ENCODE results near the gene GSE1.

The GSE1 gene

GRCh38 chr16:85608515-85608885 lies 4.6 kb upstream of the GSE1 start:
- no peak for DNase-seq (ENCODE audit: low read depth in 1 of 2, low spot score in 1 of 2)
- no peak overlapping the region for H3K4me3 ChIP-seq (replicated peaks; ENCODE audit: insufficient read depth, low read length)
- TF ChIP-seq CTCF (IDR thresholded peaks at IDR 0.05; ENCODE audit: insufficient read depth, low read length) (no peak), GABPA (IDR thresholded peaks at IDR 0.05; ENCODE audit: low read depth) (no peak), SPI1 (IDR thresholded peaks at IDR 0.05; ENCODE audit: borderline replicate concordance, low read depth) (no peak), REST (IDR thresholded peaks at IDR 0.05; ENCODE audit: insufficient replicate concordance, low read depth) (no peak), POLR2AphosphoS5 (IDR thresholded peaks at IDR 0.05; ENCODE audit: low read depth) (no peak)

GRCh38 chr16:85608887-85609286 lies 4.2 kb upstream of the GSE1 start:
- no peak overlapping the region for H3K4me3 ChIP-seq (replicated peaks; ENCODE audit: insufficient read depth, low read length)
- no peak for DNase-seq (ENCODE audit: low read depth in 1 of 2, low spot score in 1 of 2)
- TF ChIP-seq GABPA (IDR thresholded peaks at IDR 0.05; ENCODE audit: low read depth) (no peak), POLR2AphosphoS5 (IDR thresholded peaks at IDR 0.05; ENCODE audit: low read depth) (no peak), SPI1 (IDR thresholded peaks at IDR 0.05; ENCODE audit: borderline replicate concordance, low read depth) (no peak), CTCF (IDR thresholded peaks at IDR 0.05; ENCODE audit: insufficient read depth, low read length) (no peak), REST (IDR thresholded peaks at IDR 0.05; ENCODE audit: insufficient replicate concordance, low read depth) (no peak)
- no peaks in the 10 kb centered on the region for H3K27me3 ChIP-seq (ENCODE audit: insufficient read depth, poor library complexity, severe bottlenecking)
- H3K27ac ChIP-seq (replicated peaks), result no peak overlapping the region

More at GRCh38 chr16:85608515-85608885, 4.6 kb upstream of the GSE1 start:
- Histone ChIP-seq H3K27ac (replicated peaks) (no peak overlapping the region), H3K27me3 (ENCODE audit: insufficient read depth, poor library complexity, severe bottlenecking) (no peaks in the 10 kb centered on the region)

- Histone ChIP-seq H3K4me3 (replicated peaks; ENCODE audit: insufficient read depth, low read length) (no peak overlapping the region), H3K27me3 (ENCODE audit: insufficient read depth, poor library complexity, severe bottlenecking) (no peaks in the 10 kb centered on the region), H3K27ac (replicated peaks) (peak overlapping the region; percentile 97)
- no peak for DNase-seq (ENCODE audit: low read depth in 1 of 2, low spot score in 1 of 2)
- TF ChIP-seq REST (IDR thresholded peaks at IDR 0.05; ENCODE audit: insufficient replicate concordance, low read depth) (no peak), POLR2AphosphoS5 (IDR thresholded peaks at IDR 0.05; ENCODE audit: low read depth) (no peak), SPI1 (IDR thresholded peaks at IDR 0.05; ENCODE audit: borderline replicate concordance, low read depth) (no peak), CTCF (IDR thresholded peaks at IDR 0.05; ENCODE audit: insufficient read depth, low read length) (no peak), GABPA (IDR thresholded peaks at IDR 0.05; ENCODE audit: low read depth) (no peak)
Observed at GRCh38 chr16:85609539-85609938, 3.6 kb upstream of the GSE1 start.

Data from HL-60 (cell line).